AG04449 (cell line): Measurements from ENCODE around the gene DRD4.

Experiments
- CTCF ChIA-PET: fragments of 350-600 bp; formaldehyde crosslinking; extraction: SDS; loops from one replicate; lab custom pipeline; 2021; ENCODE audit warnings: antibody characterized with exemption; lab: Yijun Ruan, JAX
- POLR2A ChIA-PET: fragments of 400-600, 350-600 bp; formaldehyde crosslinking; extraction: SDS; loops from one replicate; lab custom pipeline; 2020; ENCODE audit warnings: antibody characterized with exemption, inconsistent platforms; lab: Yijun Ruan, JAX
- DNase-seq: peaks from one replicate; pipeline ENCODE4 v3.0.0-alpha.2; 2010; ENCODE audit warnings: low read depth, low spot score
- H3K4me3 ChIP-seq: 2 replicates; pipeline ENCODE4 v1.5.1; 2011; ENCODE audit warnings: low read depth, mild to moderate bottlenecking, control low read depth, low read length
- CTCF ChIP-seq: IDR thresholded peaks from one replicate; pipeline ENCODE4 v1.5.1; 2011; ENCODE audit warnings: mild to moderate bottlenecking, moderate library complexity, low read length, control low read depth, inconsistent platforms; ENCODE audit not compliant: insufficient read depth; ENCODE audit errors: missing control alignments

The DRD4 gene

GRCh38 chr11:630871-631270, 6.2 kb upstream of the DRD4 start:
- POLR2A ChIA-PET = no interaction called here
- no peak for TF ChIP-seq CTCF
- DNase-seq = no peak
- CTCF ChIA-PET = no interaction called here
- H3K4me3 ChIP-seq = no peak overlapping the region

- CTCF ChIA-PET = no interaction called here
- TF ChIP-seq CTCF = no peak
- H3K4me3 ChIP-seq = no peak overlapping the region
- POLR2A ChIA-PET = no interaction called here
- DNase-seq = no peak
Observed at GRCh38 chr11:635945-636510, 1.0 kb upstream of the DRD4 start.

- no peak for TF ChIP-seq CTCF
- ChIA-PET POLR2A (no interaction called here), CTCF (no interaction called here)
- H3K4me3 ChIP-seq = peak overlapping the region; percentile 18
- DNase-seq = no peak
Observed at GRCh38 chr11:637333-637592, 194 bp downstream of the DRD4 start.

GRCh38 chr11:637593-638521, 788 bp downstream of the DRD4 start:
- H3K4me3 ChIP-seq = peak overlapping the region; percentile 18
- ChIA-PET CTCF (interaction anchor here (1.5 to 2.0 kb wide), 2 partner anchors 85 to 89 kb away, joined by 4 to 7 read pairs; no protein-coding TSS in a partner anchor), POLR2A (interaction anchor here (0.7 kb wide), 1 partner anchor 14 kb away, joined by 4 read pairs; no protein-coding TSS in a partner anchor)
- no peak for TF ChIP-seq CTCF
- DNase-seq = no peak

GRCh38 chr11:638631-639331, 1.7 kb downstream of the DRD4 start:
- TF ChIP-seq CTCF = no peak
- POLR2A ChIA-PET = interaction anchor here (0.7 kb wide), 1 partner anchor 15 kb away, joined by 4 read pairs; no protein-coding TSS in a partner anchor
- no peak overlapping the region for H3K4me3 ChIP-seq
- no peak for DNase-seq
- CTCF ChIA-PET = interaction anchor here (1.5 to 2.0 kb wide), 2 partner anchors 84 to 88 kb away, joined by 4 to 7 read pairs; no protein-coding TSS in a partner anchor

- H3K4me3 ChIP-seq = no peak overlapping the region
- ChIA-PET POLR2A (no interaction called here), CTCF (interaction anchor here (1.5 to 2.0 kb wide), 2 partner anchors 84 to 88 kb away, joined by 4 to 7 read pairs; no protein-coding TSS in a partner anchor)
- DNase-seq = no peak
- no peak for TF ChIP-seq CTCF
Observed at GRCh38 chr11:639332-639955, 2.4 kb downstream of the DRD4 start.
